C4-2B (cell line): Measurements from ENCODE around the gene SH2D3C.

Source experiments
- ZFX ChIP-seq: fragments of 450-650 bp; IDR thresholded peaks from 2 replicates; pipeline ENCODE4 v1.6.1; 2017
- TF ChIP-seq, protein P1 (sequence below): fragments of 450-650 bp; conservative IDR thresholded peaks from 2 replicates; pipeline ENCODE4 v1.5.1; 2017; ENCODE audit warnings: mild to moderate bottlenecking

DNA sequence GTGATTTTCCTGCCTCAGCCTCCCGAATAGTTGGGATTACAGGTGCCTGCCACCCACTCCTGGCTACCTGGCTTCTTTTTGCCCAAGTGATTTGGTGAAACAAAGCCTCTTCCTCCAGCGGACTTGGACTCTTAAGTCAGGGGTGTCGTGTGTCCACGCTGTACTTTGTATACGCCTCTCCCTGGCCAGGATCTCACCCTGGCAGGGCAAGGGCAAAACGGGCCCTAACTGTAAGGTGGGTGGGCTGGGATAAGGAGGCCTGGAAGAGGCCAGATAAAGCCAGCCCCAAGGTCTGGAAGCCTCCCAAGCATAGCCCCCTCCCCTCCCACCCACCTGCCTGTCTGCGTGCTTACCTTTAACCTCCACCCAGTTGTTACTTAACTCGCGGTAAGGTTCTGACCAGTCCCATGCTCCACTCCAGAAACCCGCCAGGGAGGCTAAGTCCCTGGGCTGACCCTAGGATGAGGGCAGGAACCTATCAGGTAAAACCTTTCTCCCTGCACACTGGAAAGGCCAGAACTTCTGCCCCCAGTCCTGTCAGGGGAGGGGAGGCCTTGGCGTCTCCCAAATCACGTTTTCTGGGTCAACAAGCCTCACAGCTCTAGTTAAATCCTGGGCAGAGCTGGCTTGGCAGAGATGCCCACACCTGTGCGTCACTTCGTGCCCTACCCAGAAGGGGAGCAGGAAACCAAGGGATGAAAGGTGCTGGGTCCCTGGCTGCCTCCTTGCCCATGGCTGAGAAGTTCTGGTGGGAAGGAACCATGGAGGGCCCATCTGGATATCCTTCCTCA, 15.7 kb upstream of the SH2D3C start:
- TF ChIP-seq, protein P1, sequence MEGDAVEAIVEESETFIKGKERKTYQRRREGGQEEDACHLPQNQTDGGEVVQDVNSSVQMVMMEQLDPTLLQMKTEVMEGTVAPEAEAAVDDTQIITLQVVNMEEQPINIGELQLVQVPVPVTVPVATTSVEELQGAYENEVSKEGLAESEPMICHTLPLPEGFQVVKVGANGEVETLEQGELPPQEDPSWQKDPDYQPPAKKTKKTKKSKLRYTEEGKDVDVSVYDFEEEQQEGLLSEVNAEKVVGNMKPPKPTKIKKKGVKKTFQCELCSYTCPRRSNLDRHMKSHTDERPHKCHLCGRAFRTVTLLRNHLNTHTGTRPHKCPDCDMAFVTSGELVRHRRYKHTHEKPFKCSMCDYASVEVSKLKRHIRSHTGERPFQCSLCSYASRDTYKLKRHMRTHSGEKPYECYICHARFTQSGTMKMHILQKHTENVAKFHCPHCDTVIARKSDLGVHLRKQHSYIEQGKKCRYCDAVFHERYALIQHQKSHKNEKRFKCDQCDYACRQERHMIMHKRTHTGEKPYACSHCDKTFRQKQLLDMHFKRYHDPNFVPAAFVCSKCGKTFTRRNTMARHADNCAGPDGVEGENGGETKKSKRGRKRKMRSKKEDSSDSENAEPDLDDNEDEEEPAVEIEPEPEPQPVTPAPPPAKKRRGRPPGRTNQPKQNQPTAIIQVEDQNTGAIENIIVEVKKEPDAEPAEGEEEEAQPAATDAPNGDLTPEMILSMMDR: no peak
- no peak for TF ChIP-seq ZFX
